Measurements from ENCODE around the gene ACACA.

ACACA gene

DNA sequence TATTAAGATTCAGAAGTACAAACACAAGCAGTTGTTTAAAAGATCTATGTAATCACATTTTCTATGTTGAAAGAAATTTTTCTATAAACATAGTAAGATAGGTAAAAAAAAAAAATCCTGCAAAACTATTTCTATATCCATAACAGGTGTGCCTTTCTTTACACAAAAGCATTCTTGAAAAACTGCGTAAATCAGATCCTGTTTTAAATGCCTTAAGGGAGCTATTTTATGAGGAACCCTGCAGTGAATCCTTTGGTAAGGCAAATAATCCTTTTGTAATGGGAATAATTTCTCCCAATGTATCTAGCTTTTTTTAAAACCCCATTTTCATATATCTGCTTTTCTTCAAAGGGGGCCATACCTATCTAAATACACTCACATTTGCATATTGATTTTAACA lies 300.6 kb downstream of the ACACA start:
- Histone ChIP-seq H3K36me3 (ENCODE audit: control insufficient read depth, insufficient read depth, low read length) (peaks cover 12% of the 10 kb centered on the region), H3K27me3 (replicated peaks; ENCODE audit: control insufficient read depth, insufficient read depth, low read length) (no peaks in the 10 kb centered on the region), H3K4me3 (replicated peaks; ENCODE audit: low read depth, low read length) (no peak overlapping the region)
- TF ChIP-seq, protein P1, sequence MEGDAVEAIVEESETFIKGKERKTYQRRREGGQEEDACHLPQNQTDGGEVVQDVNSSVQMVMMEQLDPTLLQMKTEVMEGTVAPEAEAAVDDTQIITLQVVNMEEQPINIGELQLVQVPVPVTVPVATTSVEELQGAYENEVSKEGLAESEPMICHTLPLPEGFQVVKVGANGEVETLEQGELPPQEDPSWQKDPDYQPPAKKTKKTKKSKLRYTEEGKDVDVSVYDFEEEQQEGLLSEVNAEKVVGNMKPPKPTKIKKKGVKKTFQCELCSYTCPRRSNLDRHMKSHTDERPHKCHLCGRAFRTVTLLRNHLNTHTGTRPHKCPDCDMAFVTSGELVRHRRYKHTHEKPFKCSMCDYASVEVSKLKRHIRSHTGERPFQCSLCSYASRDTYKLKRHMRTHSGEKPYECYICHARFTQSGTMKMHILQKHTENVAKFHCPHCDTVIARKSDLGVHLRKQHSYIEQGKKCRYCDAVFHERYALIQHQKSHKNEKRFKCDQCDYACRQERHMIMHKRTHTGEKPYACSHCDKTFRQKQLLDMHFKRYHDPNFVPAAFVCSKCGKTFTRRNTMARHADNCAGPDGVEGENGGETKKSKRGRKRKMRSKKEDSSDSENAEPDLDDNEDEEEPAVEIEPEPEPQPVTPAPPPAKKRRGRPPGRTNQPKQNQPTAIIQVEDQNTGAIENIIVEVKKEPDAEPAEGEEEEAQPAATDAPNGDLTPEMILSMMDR (IDR thresholded peaks at IDR 0.05; ENCODE audit: insufficient read depth, low read length, poor library complexity, severe bottlenecking): no peak
- no peak for DNase-seq (ENCODE audit: extremely low read depth, insufficient read length)

DNA sequence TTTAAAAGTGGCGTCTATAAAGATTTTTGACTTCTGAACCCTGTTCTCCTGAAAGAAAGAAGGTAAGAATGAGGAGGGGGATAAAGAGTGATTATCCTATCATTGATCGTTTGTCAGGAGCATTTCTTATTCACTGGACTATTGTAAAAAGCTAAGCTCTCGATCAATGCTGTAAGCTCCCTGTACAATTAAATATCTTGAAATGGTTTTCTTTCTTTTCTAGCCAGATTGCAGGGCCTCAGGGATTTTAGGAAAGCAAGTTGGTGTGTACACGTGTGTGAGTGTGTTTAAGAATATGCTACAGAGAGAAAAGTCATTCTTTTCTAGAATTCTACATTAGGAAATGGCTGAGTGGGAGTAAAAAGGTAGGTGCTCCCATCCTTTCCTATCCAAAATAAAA lies 303.4 kb downstream of the ACACA start:
- DNase-seq (ENCODE audit: extremely low read depth, insufficient read length): no peak
- Histone ChIP-seq H3K4me3 (replicated peaks; ENCODE audit: low read depth, low read length) (no peak overlapping the region), H3K36me3 (ENCODE audit: control insufficient read depth, insufficient read depth, low read length) (peaks cover 9% of the 10 kb centered on the region), H3K27me3 (replicated peaks; ENCODE audit: control insufficient read depth, insufficient read depth, low read length) (no peaks in the 10 kb centered on the region)
- TF ChIP-seq, protein P1 (IDR thresholded peaks at IDR 0.05; ENCODE audit: insufficient read depth, low read length, poor library complexity, severe bottlenecking): no peak

DNA sequence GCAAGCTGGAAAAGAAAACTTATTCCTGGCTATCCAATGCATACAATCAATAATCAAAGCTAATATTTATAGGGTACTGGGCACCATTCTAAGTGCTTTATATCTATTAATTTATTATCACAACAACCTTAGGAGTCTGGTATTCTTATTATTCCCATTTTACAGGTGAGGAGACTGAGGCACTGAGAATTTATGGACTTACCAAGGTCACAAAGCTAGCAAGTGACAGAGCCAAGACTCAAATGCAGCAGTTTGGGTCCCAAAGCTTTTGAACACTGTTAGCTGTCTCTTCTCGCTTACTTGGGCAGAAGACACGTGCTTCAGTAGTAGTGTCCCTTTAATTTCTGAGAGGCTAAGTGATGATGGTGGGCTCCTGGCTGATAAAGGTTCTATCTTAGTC lies 305.3 kb downstream of the ACACA start:
- H3K36me3 ChIP-seq (ENCODE audit: control insufficient read depth, insufficient read depth, low read length): peaks cover 18% of the 10 kb centered on the region
- H3K4me3 ChIP-seq (replicated peaks; ENCODE audit: low read depth, low read length): no peak overlapping the region
- no peaks in the 10 kb centered on the region for H3K27me3 ChIP-seq (replicated peaks; ENCODE audit: control insufficient read depth, insufficient read depth, low read length)
- DNase-seq (ENCODE audit: extremely low read depth, insufficient read length): no peak
- TF ChIP-seq, protein P1 (IDR thresholded peaks at IDR 0.05; ENCODE audit: insufficient read depth, low read length, poor library complexity, severe bottlenecking): no peak

DNA sequence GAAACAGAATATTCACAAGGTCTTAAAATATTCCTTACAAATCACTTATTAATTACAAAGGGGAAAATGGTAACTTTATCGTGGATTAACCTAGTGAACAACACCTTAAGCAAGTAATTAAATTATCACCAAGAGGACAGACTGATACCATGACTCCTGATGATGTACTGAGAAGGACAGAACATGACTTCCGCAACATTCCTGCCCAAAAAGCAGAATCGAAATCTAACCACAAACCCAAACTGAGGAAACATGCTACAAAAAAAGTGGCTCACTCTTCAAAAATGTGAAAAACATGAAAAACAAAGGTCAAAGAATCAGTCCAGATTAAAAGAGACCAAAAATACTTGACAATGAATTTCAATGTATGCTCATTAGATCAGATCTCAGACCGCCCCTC lies 306.4 kb downstream of the ACACA start:
- no peak for DNase-seq (ENCODE audit: extremely low read depth, insufficient read length)
- H3K4me3 ChIP-seq (replicated peaks; ENCODE audit: low read depth, low read length): no peak overlapping the region
- TF ChIP-seq, protein P1 (IDR thresholded peaks at IDR 0.05; ENCODE audit: insufficient read depth, low read length, poor library complexity, severe bottlenecking): no peak
- H3K27me3 ChIP-seq (replicated peaks; ENCODE audit: control insufficient read depth, insufficient read depth, low read length): no peaks in the 10 kb centered on the region
- peaks cover 25% of the 10 kb centered on the region for H3K36me3 ChIP-seq (ENCODE audit: control insufficient read depth, insufficient read depth, low read length)

DNA sequence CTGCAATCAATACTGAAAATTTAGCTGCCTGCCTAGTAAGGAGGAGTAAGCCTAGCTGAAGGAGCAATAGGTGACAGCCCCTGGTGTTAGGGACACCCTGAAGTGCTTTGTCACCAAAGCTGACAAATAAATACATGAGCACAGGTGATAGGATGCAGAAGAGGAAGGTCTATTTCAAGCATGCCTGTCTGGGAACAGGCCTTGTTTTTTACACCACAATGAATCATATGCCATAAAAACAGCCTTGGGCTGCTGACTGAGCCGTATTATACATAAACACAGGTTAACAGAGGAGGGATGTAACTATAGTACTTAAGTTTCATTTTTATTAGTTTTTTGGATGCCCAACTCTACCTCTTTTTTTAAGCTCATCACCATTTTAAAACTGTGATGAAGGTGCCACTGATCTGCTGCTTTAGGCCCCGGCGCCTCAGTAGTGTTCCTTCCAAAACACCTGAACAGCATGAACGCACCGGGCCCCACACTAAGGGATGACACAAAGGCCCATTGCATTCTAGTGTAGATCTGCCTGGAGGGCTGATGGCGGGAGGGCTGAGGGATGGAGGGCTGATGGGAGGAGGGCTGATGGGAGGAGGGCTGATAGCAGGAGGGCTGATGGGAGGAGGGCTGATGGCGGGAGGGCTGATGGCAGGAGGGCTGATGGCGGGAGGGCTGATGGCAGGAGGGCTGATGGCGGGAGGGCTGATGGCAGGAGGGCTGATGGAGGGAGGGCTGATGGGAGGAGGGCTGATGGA lies 307.5 kb downstream of the ACACA start:
- TF ChIP-seq, protein P1 (IDR thresholded peaks at IDR 0.05; ENCODE audit: insufficient read depth, low read length, poor library complexity, severe bottlenecking): no peak
- no peaks in the 10 kb centered on the region for H3K27me3 ChIP-seq (replicated peaks; ENCODE audit: control insufficient read depth, insufficient read depth, low read length)
- peaks cover 29% of the 10 kb centered on the region for H3K36me3 ChIP-seq (ENCODE audit: control insufficient read depth, insufficient read depth, low read length)
- no peak for DNase-seq (ENCODE audit: extremely low read depth, insufficient read length)
- H3K4me3 ChIP-seq (replicated peaks; ENCODE audit: low read depth, low read length): no peak overlapping the region

Measured in GM06990 (cell line).